ENCODE results near the gene ADAM10. TPM values are rescaled to one million over a fixed set of nuclear protein-coding genes. Genes with fewer than 3 reads are reported as not detected.

ADAM10 gene
- total and polyA plus RNA-seq, 8 donors, result 6.1 to 96.2 (median 32.2) TPM

DNA sequence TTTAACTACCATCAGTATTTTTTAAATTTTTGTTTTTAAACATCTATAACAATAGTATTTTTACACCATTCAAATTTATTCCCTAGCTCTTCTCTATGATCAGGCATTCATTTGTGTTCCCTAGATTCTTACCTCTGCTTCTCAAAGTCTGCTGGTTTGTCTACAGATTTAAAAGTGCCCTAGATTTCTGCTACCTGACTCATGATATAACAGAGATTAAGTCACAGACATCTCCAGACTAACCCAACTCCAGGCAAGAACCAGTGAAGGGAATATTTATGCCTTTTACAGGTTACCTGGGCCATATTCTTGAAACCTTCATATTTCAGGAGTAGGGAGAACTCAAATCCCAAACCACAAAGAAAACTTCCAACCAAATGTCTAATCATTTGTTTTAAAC, 38.8 kb downstream of the ADAM10 start:
- H3K27me3 ChIP-seq, result no peaks in the 10 kb centered on the region
- no peak overlapping the region for H3K27ac ChIP-seq
- no peaks in the 10 kb centered on the region for H3K9me3 ChIP-seq
- TF ChIP-seq, protein P1, sequence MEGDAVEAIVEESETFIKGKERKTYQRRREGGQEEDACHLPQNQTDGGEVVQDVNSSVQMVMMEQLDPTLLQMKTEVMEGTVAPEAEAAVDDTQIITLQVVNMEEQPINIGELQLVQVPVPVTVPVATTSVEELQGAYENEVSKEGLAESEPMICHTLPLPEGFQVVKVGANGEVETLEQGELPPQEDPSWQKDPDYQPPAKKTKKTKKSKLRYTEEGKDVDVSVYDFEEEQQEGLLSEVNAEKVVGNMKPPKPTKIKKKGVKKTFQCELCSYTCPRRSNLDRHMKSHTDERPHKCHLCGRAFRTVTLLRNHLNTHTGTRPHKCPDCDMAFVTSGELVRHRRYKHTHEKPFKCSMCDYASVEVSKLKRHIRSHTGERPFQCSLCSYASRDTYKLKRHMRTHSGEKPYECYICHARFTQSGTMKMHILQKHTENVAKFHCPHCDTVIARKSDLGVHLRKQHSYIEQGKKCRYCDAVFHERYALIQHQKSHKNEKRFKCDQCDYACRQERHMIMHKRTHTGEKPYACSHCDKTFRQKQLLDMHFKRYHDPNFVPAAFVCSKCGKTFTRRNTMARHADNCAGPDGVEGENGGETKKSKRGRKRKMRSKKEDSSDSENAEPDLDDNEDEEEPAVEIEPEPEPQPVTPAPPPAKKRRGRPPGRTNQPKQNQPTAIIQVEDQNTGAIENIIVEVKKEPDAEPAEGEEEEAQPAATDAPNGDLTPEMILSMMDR (IDR thresholded peaks at IDR 0.05), result no peak
- H3K4me3 ChIP-seq, result no peak overlapping the region
- ATAC-seq, result no peak
- DNase-seq, result no peak
- H3K36me3 ChIP-seq, result no peaks in the 10 kb centered on the region
- intact Hi-C loops (cut with DNase I), result no loop called here
- no peaks in the 10 kb centered on the region for H3K4me1 ChIP-seq
- no peak for FAIRE-seq

DNA sequence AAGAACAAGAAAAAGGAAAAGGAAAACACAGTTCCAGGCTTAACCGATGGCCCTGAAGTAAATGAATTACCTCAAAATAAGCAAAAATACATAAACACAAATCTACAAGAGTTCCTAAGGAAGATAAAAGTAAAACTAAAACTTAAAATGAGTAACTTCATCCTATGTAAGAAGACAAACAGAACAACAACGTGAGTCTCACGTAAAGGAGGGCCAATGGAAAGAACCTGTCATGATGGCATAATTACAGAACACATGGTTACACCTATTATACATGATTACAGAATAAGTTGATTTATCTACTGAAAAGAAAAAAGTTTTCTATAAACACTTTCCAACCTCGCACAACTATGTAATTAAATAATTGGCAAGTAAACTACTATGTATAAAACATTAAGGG, 42.1 kb downstream of the ADAM10 start:
- 94 to 97% methylated on average over 4 of the region's 4 CpGs for WGBS, 2 donors
- no peaks in the 10 kb centered on the region for H3K27me3 ChIP-seq
- no peak overlapping the region for H3K27ac ChIP-seq
- no peak for DNase-seq
- no peaks in the 10 kb centered on the region for H3K4me1 ChIP-seq
- H3K36me3 ChIP-seq, result no peaks in the 10 kb centered on the region
- intact Hi-C loops (cut with DNase I), result no loop called here
- no peak for FAIRE-seq
- no peak for ATAC-seq
- no peak overlapping the region for H3K4me3 ChIP-seq
- TF ChIP-seq, protein P1 (IDR thresholded peaks at IDR 0.05), result no peak
- H3K9me3 ChIP-seq, result no peaks in the 10 kb centered on the region

DNA sequence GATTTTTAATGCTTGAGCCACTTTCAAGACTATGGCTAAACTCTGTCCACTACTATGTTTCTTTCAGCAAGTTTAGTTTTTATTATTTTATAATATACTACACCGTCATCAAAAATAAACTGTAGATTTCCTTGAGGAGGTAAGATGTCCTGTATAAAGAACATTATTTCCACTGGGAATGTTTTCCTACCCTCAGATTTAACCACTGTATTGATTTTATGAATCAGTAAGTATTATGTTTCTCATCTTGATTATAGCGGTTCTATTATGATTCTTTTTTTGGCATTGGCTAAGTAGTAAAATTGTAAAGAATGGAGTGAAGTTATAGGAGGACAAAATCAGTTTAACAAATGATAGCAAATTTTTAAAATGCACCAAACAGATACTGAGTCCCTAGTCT, 44.4 kb downstream of the ADAM10 start:
- no peak overlapping the region for H3K4me3 ChIP-seq
- H3K36me3 ChIP-seq, result no peaks in the 10 kb centered on the region
- no peaks in the 10 kb centered on the region for H3K4me1 ChIP-seq
- DNase-seq (no peak), ATAC-seq (no peak), FAIRE-seq (no peak)
- intact Hi-C loops (cut with DNase I), result no loop called here
- H3K9me3 ChIP-seq, result no peaks in the 10 kb centered on the region
- H3K27me3 ChIP-seq, result no peaks in the 10 kb centered on the region
- H3K27ac ChIP-seq, result no peak overlapping the region
- WGBS, 2 donors, result 57 to 63% methylated on average over 2 of the region's 2 CpGs
- TF ChIP-seq, protein P1 (IDR thresholded peaks at IDR 0.05), result no peak

DNA sequence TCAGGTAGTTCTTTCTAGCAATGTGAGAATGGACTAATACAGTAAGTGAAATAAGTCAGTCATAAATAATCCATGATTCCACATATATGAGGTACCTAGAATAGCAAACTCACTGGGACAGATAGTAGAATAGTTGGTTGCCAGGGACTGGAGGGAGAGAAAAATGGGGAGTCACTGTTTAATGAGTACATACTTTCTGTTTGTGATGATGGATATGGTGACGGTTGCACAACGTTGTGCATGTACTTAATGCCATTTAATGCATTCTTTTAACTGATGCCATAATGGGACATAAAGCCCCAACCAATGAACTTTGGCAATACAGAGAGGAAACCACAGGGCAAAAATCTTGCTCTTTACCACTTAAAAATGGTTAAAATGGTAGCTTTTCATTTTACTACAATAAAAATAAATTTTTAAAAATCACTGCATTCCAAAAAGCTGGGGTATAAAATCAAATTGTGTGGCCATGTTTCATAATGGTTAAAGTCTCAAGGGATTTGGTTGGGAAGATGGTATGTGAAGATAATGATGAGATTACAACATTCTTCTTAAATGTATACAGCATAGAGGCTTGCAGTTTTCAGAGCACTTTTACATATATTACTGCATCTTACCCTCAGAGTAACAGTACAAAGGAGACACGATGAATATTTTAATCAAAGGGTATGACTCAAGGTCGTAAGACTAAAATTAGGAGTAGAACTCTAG, 45.2 kb downstream of the ADAM10 start:
- ATAC-seq (no peak), DNase-seq (no peak), FAIRE-seq (no peak)
- H3K27me3 ChIP-seq, result no peaks in the 10 kb centered on the region
- no peaks in the 10 kb centered on the region for H3K9me3 ChIP-seq
- intact Hi-C loops (cut with DNase I), result no loop called here
- 76 to 84% methylated on average over 4 of the region's 4 CpGs for WGBS, 2 donors
- H3K27ac ChIP-seq, result no peak overlapping the region
- TF ChIP-seq, protein P1 (IDR thresholded peaks at IDR 0.05), result no peak
- no peak overlapping the region for H3K4me3 ChIP-seq
- no peaks in the 10 kb centered on the region for H3K4me1 ChIP-seq
- H3K36me3 ChIP-seq, result no peaks in the 10 kb centered on the region

DNA sequence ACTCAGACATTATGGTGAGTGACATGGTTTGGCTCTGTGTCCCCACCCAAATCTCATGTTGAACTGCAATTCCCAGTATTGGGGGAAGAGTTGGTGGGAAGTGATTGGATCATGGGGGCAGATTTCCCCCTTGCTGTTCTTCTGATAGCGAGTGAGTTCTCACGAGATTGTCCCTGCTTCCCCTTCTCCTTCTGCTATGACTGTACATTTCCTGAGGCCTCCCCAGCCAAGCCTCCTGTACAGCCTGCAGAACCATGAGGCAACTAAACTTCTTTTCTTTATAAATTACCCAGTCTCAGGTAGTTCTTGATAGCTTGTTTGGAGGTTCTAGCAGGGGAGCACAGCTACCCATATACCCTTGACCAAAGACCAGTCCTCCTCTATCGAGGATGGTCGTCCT, 45.9 kb downstream of the ADAM10 start:
- H3K27ac ChIP-seq, result no peak overlapping the region
- no peaks in the 10 kb centered on the region for H3K9me3 ChIP-seq
- FAIRE-seq, result no peak
- WGBS, 2 donors, result 90 to 94% methylated on average over 4 of the region's 4 CpGs
- TF ChIP-seq, protein P1 (IDR thresholded peaks at IDR 0.05), result no peak
- no peaks in the 10 kb centered on the region for H3K4me1 ChIP-seq
- no peaks in the 10 kb centered on the region for H3K27me3 ChIP-seq
- DNase-seq, result no peak
- intact Hi-C loops (cut with DNase I), result no loop called here
- no peaks in the 10 kb centered on the region for H3K36me3 ChIP-seq
- ATAC-seq, result no peak
- no peak overlapping the region for H3K4me3 ChIP-seq

Data from pancreas (tissue), 10 donors.